Measurements from ENCODE around the gene ACE.
"Not testable (repeated sequence)": the region's sequence is repeated elsewhere in the genome, so short reads cannot be mapped to it uniquely, and the experiment has no call there.

The ACE gene

DNA sequence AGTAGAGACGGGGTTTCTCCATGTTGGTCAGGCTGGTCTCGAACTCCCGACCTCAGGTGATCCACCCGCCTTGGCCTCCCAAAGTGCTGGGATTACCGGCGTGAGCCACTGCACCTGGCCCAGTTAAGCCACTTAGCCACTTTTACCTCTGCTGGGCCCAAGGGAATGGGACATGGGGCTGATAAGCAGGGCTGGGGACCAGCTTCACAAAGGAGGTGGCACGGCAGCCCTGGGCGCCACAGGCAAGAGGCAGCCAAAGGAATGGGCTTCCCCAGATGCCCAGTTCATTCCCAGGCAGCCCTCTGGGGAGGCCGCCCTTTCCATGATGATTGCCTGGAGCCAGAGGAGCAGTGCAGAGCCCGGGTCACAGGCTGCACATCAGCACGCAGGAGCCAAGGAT lies 25.7 kb upstream of the ACE start:
- H3K9me3 ChIP-seq (ENCODE audit: control insufficient read depth in 5 of 5, low read length in 5 of 5): no peaks in the 10 kb centered on the region
- H3K4me3 ChIP-seq (ENCODE audit: low read depth in 1 of 5, low read length in 5 of 5): no peak overlapping the region
- H3K36me3 ChIP-seq (ENCODE audit: control insufficient read depth in 5 of 5, insufficient read depth in 5 of 5, low read length in 5 of 5): no peaks in the 10 kb centered on the region
- peaks cover 0 to 13% (median 8%) of the 10 kb centered on the region in 5 donors for H3K27me3 ChIP-seq (ENCODE audit: control insufficient read depth in 5 of 5, insufficient read depth in 4 of 5, low read length in 5 of 5)
- peaks cover 4 to 60% (median 22%) of the 10 kb centered on the region in 5 donors for H3K4me1 ChIP-seq (ENCODE audit: control insufficient read depth in 5 of 5, insufficient read depth in 5 of 5, low read length in 5 of 5)
- no peak overlapping the region for H3K9ac ChIP-seq (ENCODE audit: low read length in 5 of 5)
- H3K27ac ChIP-seq (ENCODE audit: low read depth, low read length): no peak overlapping the region

GRCh38 chr17:63452046-63452961 lies 24.6 kb upstream of the ACE start:
- no peak overlapping the region for H3K27ac ChIP-seq (ENCODE audit: low read depth, low read length)

GRCh38 chr17:63452962-63453551 lies 23.8 kb upstream of the ACE start:
- Histone ChIP-seq H3K36me3 (ENCODE audit: control insufficient read depth in 5 of 5, insufficient read depth in 5 of 5, low read length in 5 of 5) (no peaks in the 10 kb centered on the region), H3K4me3 (ENCODE audit: low read depth in 1 of 5, low read length in 5 of 5) (no peak overlapping the region), H3K9me3 (ENCODE audit: control insufficient read depth in 5 of 5, low read length in 5 of 5) (no peaks in the 10 kb centered on the region), H3K27ac (ENCODE audit: low read depth, low read length) (no peak overlapping the region), H3K9ac (ENCODE audit: low read length in 5 of 5) (no peak overlapping the region), H3K27me3 (ENCODE audit: control insufficient read depth in 5 of 5, insufficient read depth in 4 of 5, low read length in 5 of 5) (peaks cover 0 to 13% (median 8%) of the 10 kb centered on the region in 5 donors), H3K4me1 (ENCODE audit: control insufficient read depth in 5 of 5, insufficient read depth in 5 of 5, low read length in 5 of 5) (peaks cover 0 to 42% (median 5%) of the 10 kb centered on the region in 5 donors)

More at GRCh38 chr17:63452046-63452961, 24.6 kb upstream of the ACE start:
- Histone ChIP-seq H3K36me3 (ENCODE audit: control insufficient read depth in 5 of 5, insufficient read depth in 5 of 5, low read length in 5 of 5) (no peaks in the 10 kb centered on the region), H3K9ac (ENCODE audit: low read length in 5 of 5) (no peak overlapping the region), H3K4me1 (ENCODE audit: control insufficient read depth in 5 of 5, insufficient read depth in 5 of 5, low read length in 5 of 5) (peaks cover 3 to 50% (median 13%) of the 10 kb centered on the region in 5 donors), H3K27me3 (ENCODE audit: control insufficient read depth in 5 of 5, insufficient read depth in 4 of 5, low read length in 5 of 5) (peaks cover 0 to 13% (median 8%) of the 10 kb centered on the region in 5 donors), H3K9me3 (ENCODE audit: control insufficient read depth in 5 of 5, low read length in 5 of 5) (no peaks in the 10 kb centered on the region), H3K4me3 (ENCODE audit: low read depth in 1 of 5, low read length in 5 of 5) (no peak overlapping the region)

GRCh38 chr17:63454357-63454756 lies 22.5 kb upstream of the ACE start:
- not testable (repeated sequence) for H3K4me3 ChIP-seq (ENCODE audit: low read depth in 1 of 5, low read length in 5 of 5); H3K27ac ChIP-seq (ENCODE audit: low read depth, low read length); H3K9ac ChIP-seq (ENCODE audit: low read length in 5 of 5); H3K36me3 ChIP-seq (ENCODE audit: control insufficient read depth in 5 of 5, insufficient read depth in 5 of 5, low read length in 5 of 5); H3K9me3 ChIP-seq (ENCODE audit: control insufficient read depth in 5 of 5, low read length in 5 of 5)
- Histone ChIP-seq H3K27me3 (ENCODE audit: control insufficient read depth in 5 of 5, insufficient read depth in 4 of 5, low read length in 5 of 5) (peaks cover 0 to 13% (median 8%) of the 10 kb centered on the region in 5 donors), H3K4me1 (ENCODE audit: control insufficient read depth in 5 of 5, insufficient read depth in 5 of 5, low read length in 5 of 5) (peaks cover 0 to 34% (median 4%) of the 10 kb centered on the region in 5 donors)

DNA sequence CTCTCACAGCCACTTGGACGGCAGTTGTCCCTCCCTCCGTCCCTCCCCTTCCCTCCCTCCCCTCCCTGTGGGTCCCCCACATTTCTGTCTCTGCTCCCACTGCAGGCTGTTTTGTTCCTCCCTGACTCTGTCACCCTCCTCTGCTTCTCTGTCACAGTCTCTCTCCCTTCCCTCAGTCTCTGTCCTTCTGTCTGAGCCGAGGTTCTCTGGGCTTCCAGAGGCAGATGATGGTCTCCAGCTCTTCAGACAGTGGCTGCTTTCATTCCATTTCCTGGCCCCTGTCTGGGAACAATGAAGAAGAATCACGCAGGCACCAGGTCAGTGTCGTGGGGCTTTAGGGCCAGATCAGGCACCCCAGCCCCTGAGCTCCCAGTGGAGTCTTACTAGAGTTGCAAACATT lies 21.9 kb upstream of the ACE start:
- Histone ChIP-seq H3K27ac (ENCODE audit: low read depth, low read length) (no peak overlapping the region), H3K27me3 (ENCODE audit: control insufficient read depth in 5 of 5, insufficient read depth in 4 of 5, low read length in 5 of 5) (peaks cover 0 to 13% (median 11%) of the 10 kb centered on the region in 5 donors), H3K36me3 (ENCODE audit: control insufficient read depth in 5 of 5, insufficient read depth in 5 of 5, low read length in 5 of 5) (no peaks in the 10 kb centered on the region), H3K4me3 (ENCODE audit: low read depth in 1 of 5, low read length in 5 of 5) (no peak overlapping the region), H3K9me3 (ENCODE audit: control insufficient read depth in 5 of 5, low read length in 5 of 5) (no peaks in the 10 kb centered on the region), H3K4me1 (ENCODE audit: control insufficient read depth in 5 of 5, insufficient read depth in 5 of 5, low read length in 5 of 5) (peaks cover 0 to 29% (median 2%) of the 10 kb centered on the region in 5 donors), H3K9ac (ENCODE audit: low read length in 5 of 5) (no peak overlapping the region)

GRCh38 chr17:63455417-63455816 lies 21.4 kb upstream of the ACE start:
- Histone ChIP-seq H3K4me1 (ENCODE audit: control insufficient read depth in 5 of 5, insufficient read depth in 5 of 5, low read length in 5 of 5) (peaks cover 0 to 24% (median 0%) of the 10 kb centered on the region in 5 donors), H3K9me3 (ENCODE audit: control insufficient read depth in 5 of 5, low read length in 5 of 5) (no peaks in the 10 kb centered on the region), H3K27ac (ENCODE audit: low read depth, low read length) (no peak overlapping the region), H3K9ac (ENCODE audit: low read length in 5 of 5) (no peak overlapping the region), H3K4me3 (ENCODE audit: low read depth in 1 of 5, low read length in 5 of 5) (peak overlapping the region in 1 of 5 donors; percentile 11), H3K27me3 (ENCODE audit: control insufficient read depth in 5 of 5, insufficient read depth in 4 of 5, low read length in 5 of 5) (peaks cover 0 to 11% (median 9%) of the 10 kb centered on the region in 5 donors), H3K36me3 (ENCODE audit: control insufficient read depth in 5 of 5, insufficient read depth in 5 of 5, low read length in 5 of 5) (no peaks in the 10 kb centered on the region)

GRCh38 chr17:63458478-63458877 lies 18.4 kb upstream of the ACE start:
- H3K9me3 ChIP-seq (ENCODE audit: control insufficient read depth in 5 of 5, low read length in 5 of 5): no peaks in the 10 kb centered on the region
- H3K36me3 ChIP-seq (ENCODE audit: control insufficient read depth in 5 of 5, insufficient read depth in 5 of 5, low read length in 5 of 5): no peaks in the 10 kb centered on the region
- peaks cover 0 to 9% (median 0%) of the 10 kb centered on the region in 5 donors for H3K4me1 ChIP-seq (ENCODE audit: control insufficient read depth in 5 of 5, insufficient read depth in 5 of 5, low read length in 5 of 5)
- H3K27me3 ChIP-seq (ENCODE audit: control insufficient read depth in 5 of 5, insufficient read depth in 4 of 5, low read length in 5 of 5): peaks cover 0 to 3% (median 1%) of the 10 kb centered on the region in 5 donors
- no peak overlapping the region for H3K4me3 ChIP-seq (ENCODE audit: low read depth in 1 of 5, low read length in 5 of 5)
- H3K27ac ChIP-seq (ENCODE audit: low read depth, low read length): no peak overlapping the region
- no peak overlapping the region for H3K9ac ChIP-seq (ENCODE audit: low read length in 5 of 5)

DNA sequence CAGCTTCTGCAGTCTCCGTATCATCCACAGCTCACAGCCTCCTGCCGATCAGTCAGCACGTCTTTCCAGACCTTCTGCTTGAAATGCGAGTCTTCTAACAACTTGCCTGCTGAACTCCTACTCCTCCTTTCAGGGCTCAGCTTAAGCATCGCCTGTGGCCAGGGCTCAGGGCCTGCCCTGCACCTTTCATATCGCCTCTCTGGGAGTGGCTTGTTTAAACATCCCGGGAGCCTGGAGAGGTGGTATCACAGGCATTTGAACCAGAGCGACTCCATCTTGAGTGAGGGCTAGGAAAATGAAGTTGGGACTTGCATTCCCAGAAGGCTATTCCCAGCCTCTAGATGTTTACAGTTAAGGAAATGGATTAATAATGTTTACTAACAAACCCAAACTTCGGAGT lies 16.8 kb upstream of the ACE start:
- H3K9me3 ChIP-seq (ENCODE audit: control insufficient read depth in 5 of 5, low read length in 5 of 5): no peaks in the 10 kb centered on the region
- no peaks in the 10 kb centered on the region for H3K36me3 ChIP-seq (ENCODE audit: control insufficient read depth in 5 of 5, insufficient read depth in 5 of 5, low read length in 5 of 5)
- peak overlapping the region; percentile 20 for H3K27ac ChIP-seq (ENCODE audit: low read depth, low read length)

GRCh38 chr17:63463771-63464170 lies 13.1 kb upstream of the ACE start:
- no peak overlapping the region for H3K27ac ChIP-seq (ENCODE audit: low read depth, low read length)
- no peak overlapping the region for H3K4me3 ChIP-seq (ENCODE audit: low read depth in 1 of 5, low read length in 5 of 5)
- no peaks in the 10 kb centered on the region for H3K9me3 ChIP-seq (ENCODE audit: control insufficient read depth in 5 of 5, low read length in 5 of 5)
- H3K9ac ChIP-seq (ENCODE audit: low read length in 5 of 5): no peak overlapping the region
- peaks cover 0 to 13% (median 4%) of the 10 kb centered on the region in 5 donors for H3K4me1 ChIP-seq (ENCODE audit: control insufficient read depth in 5 of 5, insufficient read depth in 5 of 5, low read length in 5 of 5)
- peaks cover 0 to 3% (median 0%) of the 10 kb centered on the region in 5 donors for H3K27me3 ChIP-seq (ENCODE audit: control insufficient read depth in 5 of 5, insufficient read depth in 4 of 5, low read length in 5 of 5)
- H3K36me3 ChIP-seq (ENCODE audit: control insufficient read depth in 5 of 5, insufficient read depth in 5 of 5, low read length in 5 of 5): no peaks in the 10 kb centered on the region

More for the DNA sequence above, 16.8 kb upstream of the ACE start:
- no peak overlapping the region for H3K4me3 ChIP-seq (ENCODE audit: low read depth in 1 of 5, low read length in 5 of 5)
- H3K9ac ChIP-seq (ENCODE audit: low read length in 5 of 5): no peak overlapping the region
- H3K4me1 ChIP-seq (ENCODE audit: control insufficient read depth in 5 of 5, insufficient read depth in 5 of 5, low read length in 5 of 5): peaks cover 0 to 13% (median 4%) of the 10 kb centered on the region in 5 donors
- peaks cover 0 to 3% (median 0%) of the 10 kb centered on the region in 5 donors for H3K27me3 ChIP-seq (ENCODE audit: control insufficient read depth in 5 of 5, insufficient read depth in 4 of 5, low read length in 5 of 5)

DNA sequence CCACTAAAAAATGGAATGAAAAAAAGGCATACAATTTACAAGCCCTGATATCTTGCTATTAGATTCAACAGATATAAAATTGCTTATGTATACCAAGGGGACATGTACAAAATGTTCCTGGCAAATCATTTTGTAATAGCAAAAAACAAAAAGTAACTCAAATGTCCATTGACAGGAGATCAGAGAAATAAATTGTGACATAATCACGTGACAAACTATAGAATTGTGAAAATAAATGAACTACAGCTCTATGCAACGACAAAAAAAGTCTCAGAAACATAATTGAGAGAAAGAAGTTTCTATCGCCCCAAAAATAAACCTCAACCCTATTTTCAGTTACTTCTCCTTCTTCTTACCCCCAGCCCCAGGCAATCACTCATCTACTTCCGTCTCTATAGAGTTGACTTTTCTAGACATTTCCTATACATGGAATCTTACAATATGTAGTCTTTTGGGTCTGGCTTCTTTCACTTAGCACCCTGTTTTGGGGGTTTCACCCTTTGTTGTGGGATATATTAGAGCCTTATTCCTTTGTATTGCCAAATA lies 12.1 kb upstream of the ACE start:
- no peaks in the 10 kb centered on the region for H3K9me3 ChIP-seq (ENCODE audit: control insufficient read depth in 5 of 5, low read length in 5 of 5)
- H3K27ac ChIP-seq (ENCODE audit: low read depth, low read length): no peak overlapping the region
- H3K27me3 ChIP-seq (ENCODE audit: control insufficient read depth in 5 of 5, insufficient read depth in 4 of 5, low read length in 5 of 5): peaks cover 0 to 1% (median 0%) of the 10 kb centered on the region in 5 donors
- no peak overlapping the region for H3K9ac ChIP-seq (ENCODE audit: low read length in 5 of 5)
- no peak overlapping the region for H3K4me3 ChIP-seq (ENCODE audit: low read depth in 1 of 5, low read length in 5 of 5)
- H3K36me3 ChIP-seq (ENCODE audit: control insufficient read depth in 5 of 5, insufficient read depth in 5 of 5, low read length in 5 of 5): no peaks in the 10 kb centered on the region
- H3K4me1 ChIP-seq (ENCODE audit: control insufficient read depth in 5 of 5, insufficient read depth in 5 of 5, low read length in 5 of 5): peaks cover 0 to 13% (median 4%) of the 10 kb centered on the region in 5 donors

All from subcutaneous abdominal adipose tissue (tissue), 5 donors.